Tibial nerve (tissue), 3 donors: ENCODE measurements around the gene NOM1.

Source experiments
- CTCF ChIP-seq, 5 experiments: fragments of 200-600 bp in 3 of 5; fragments of 450-650 bp in 2 of 5; sonication (generic) in 3 of 5; IDR thresholded peaks; one replicate each; pipeline ENCODE4 v1.5.1; 2016 to 2019; ENCODE audit warnings: antibody characterized with exemption in 5 of 5, mild to moderate bottlenecking in 3 of 5, moderate library complexity in 2 of 5
- POLR2A ChIP-seq, 2 donors: fragments of 450-650 bp; IDR thresholded peaks; one replicate each; pipeline ENCODE4 v1.6.1; 2017; ENCODE audit warnings: antibody characterized with exemption in 2 of 2, mild to moderate bottlenecking in 2 of 2, moderate library complexity in 2 of 2

- no peak for TF ChIP-seq CTCF (IDR thresholded peaks at IDR 0.05)
- no peak for TF ChIP-seq POLR2A (IDR thresholded peaks at IDR 0.05)
These were observed 6.8 kb upstream of the NOM1 start for GRCh38 chr7:156942708-156943090.
